OCI-LY1 (cell line): ENCODE measurements around the gene NUP188.

Source experiments
- H2AFZ ChIP-seq: fragments of 200-600 bp; sonication (generic), shearing (Covaris generic); 2 replicates; pipeline ENCODE4 v1.6.0; 2014; ENCODE audit warnings: antibody characterized with exemption, mild to moderate bottlenecking, low read length
- H3F3A ChIP-seq: fragments of 200-600 bp; sonication (generic), shearing (Covaris generic); 2 replicates; pipeline ENCODE4 v1.6.0; 2014; ENCODE audit warnings: mild to moderate bottlenecking, antibody characterized with exemption, low read length, moderate library complexity; ENCODE audit not compliant: insufficient read depth
- H3K27ac ChIP-seq: fragments of 200-600 bp; sonication (generic); 2 replicates; pipeline ENCODE4 v1.5.1; 2014; ENCODE audit warnings: low read length, mixed run types, mild to moderate bottlenecking, low read depth; ENCODE audit not compliant: poor library complexity, severe bottlenecking
- H3K27me3 ChIP-seq: fragments of 200-600 bp; sonication (generic); 2 replicates; pipeline ENCODE4 v1.6.0; 2014; ENCODE audit warnings: antibody characterized with exemption, mild to moderate bottlenecking, low read length, moderate library complexity; ENCODE audit not compliant: insufficient read depth
- H3K36me3 ChIP-seq: fragments of 200-600 bp; sonication (generic); 2 replicates; pipeline ENCODE4 v1.6.1; 2014; ENCODE audit warnings: mild to moderate bottlenecking, antibody characterized with exemption, low read length, moderate library complexity, mixed read lengths; ENCODE audit not compliant: insufficient read depth
- H3K4me1 ChIP-seq: fragments of 200-600 bp; sonication (generic); 2 replicates; pipeline ENCODE4 v1.5.1; 2014; ENCODE audit warnings: mild to moderate bottlenecking, low read length, moderate library complexity; ENCODE audit not compliant: insufficient read depth, severe bottlenecking
- H3K4me2 ChIP-seq: fragments of 200-600 bp; sonication (generic), shearing (Covaris generic); 2 replicates; pipeline ENCODE4 v1.6.1; 2014; ENCODE audit warnings: low read length
- H3K4me3 ChIP-seq: fragments of 200-600 bp; sonication (generic); 2 replicates; pipeline ENCODE4 v1.5.1; 2014; ENCODE audit warnings: low read length, low read depth, mild to moderate bottlenecking, mixed read lengths; ENCODE audit not compliant: poor library complexity, severe bottlenecking
- H3K79me2 ChIP-seq: fragments of 200-600 bp; shearing (Covaris generic); 2 replicates; pipeline ENCODE4 v1.6.1; 2016; ENCODE audit warnings: mixed run types, low read length, mixed read lengths; ENCODE audit not compliant: insufficient read depth
- H3K9ac ChIP-seq: fragments of 200-600 bp; sonication (generic), shearing (Covaris generic); 2 replicates; pipeline ENCODE4 v1.6.1; 2014; ENCODE audit warnings: mild to moderate bottlenecking, low read length, mixed read lengths
- H3K9me2 ChIP-seq: fragments of 200-600 bp; sonication (generic), shearing (Covaris generic); 2 replicates; pipeline ENCODE4 v1.6.1; 2014; ENCODE audit warnings: low read depth, mild to moderate bottlenecking, low read length, mixed read lengths
- H3K9me3 ChIP-seq: fragments of 200-600 bp; shearing (Covaris generic); 2 replicates; pipeline ENCODE4 v1.6.1; 2014; ENCODE audit warnings: low read length, mixed read lengths
- H4K20me1 ChIP-seq: fragments of 200-600 bp; sonication (generic), shearing (Covaris generic); 2 replicates; pipeline ENCODE4 v1.6.0; 2016; ENCODE audit warnings: mild to moderate bottlenecking, low read length; ENCODE audit not compliant: insufficient read depth
- EZH2 ChIP-seq: fragments of 200-600 bp; sonication (generic), shearing (Covaris generic); IDR thresholded peaks from 2 replicates; pipeline ENCODE4 v1.8.0; 2017; ENCODE audit warnings: borderline replicate concordance, mixed run types, mild to moderate bottlenecking, antibody characterized with exemption, low read length, moderate library complexity, mixed read lengths
- TF ChIP-seq, protein P1 (sequence below): fragments of 200-600 bp; sonication (generic), shearing (Covaris generic); IDR thresholded peaks from 2 replicates; pipeline ENCODE4 v1.5.1; 2017; ENCODE audit warnings: mild to moderate bottlenecking, antibody characterized with exemption, low read length, moderate library complexity, mixed read lengths

NUP188 gene

DNA sequence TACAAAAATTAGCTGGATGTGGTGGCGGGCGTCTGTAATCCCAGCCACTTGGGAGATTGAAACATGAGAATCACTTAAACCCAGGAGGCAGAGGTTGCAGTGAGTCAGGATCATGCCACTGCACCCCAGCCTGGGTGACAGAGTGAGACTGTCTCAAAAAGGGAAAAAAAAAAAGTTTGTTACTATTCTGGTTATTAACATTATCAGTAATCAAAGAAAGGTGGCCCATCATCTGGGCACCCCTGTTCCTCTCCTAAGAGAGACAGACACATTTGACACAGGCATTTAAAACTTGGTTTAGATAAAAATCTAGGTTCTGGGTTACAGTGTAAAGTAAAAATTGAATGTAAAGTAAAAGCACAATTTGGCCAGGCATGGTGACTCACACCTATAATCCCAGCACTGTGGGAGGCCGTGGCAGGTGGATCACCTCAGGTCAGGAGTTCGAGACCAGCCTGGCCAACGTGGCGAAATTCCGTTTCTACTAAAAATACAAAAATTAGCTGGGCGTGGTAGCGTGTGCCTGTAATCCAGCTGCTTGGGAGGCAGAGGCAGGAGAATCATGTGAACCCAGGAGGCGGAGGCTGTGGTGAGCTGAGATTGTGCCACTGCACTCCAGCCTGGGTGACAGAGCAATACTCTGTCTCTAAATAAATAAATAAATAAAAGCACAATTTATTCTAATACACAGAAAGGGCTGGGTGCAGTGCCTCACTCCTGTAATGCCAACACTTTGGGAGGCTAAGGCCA, 43.5 kb upstream of the NUP188 start:
- Histone ChIP-seq H3K36me3 (peaks cover 26% of the 10 kb centered on the region), H3F3A (no peaks in the 10 kb centered on the region), H3K79me2 (no peaks in the 10 kb centered on the region), H3K4me3 (no peak overlapping the region), H4K20me1 (no peaks in the 10 kb centered on the region), H3K27me3 (no peaks in the 10 kb centered on the region), H3K9me2 (no peaks in the 10 kb centered on the region), H3K27ac (no peak overlapping the region), H3K9ac (no peak overlapping the region), H2AFZ (no peak overlapping the region), H3K9me3 (no peaks in the 10 kb centered on the region), H3K4me1 (peaks cover 17% of the 10 kb centered on the region), H3K4me2 (no peak overlapping the region)
- TF ChIP-seq, protein P1, sequence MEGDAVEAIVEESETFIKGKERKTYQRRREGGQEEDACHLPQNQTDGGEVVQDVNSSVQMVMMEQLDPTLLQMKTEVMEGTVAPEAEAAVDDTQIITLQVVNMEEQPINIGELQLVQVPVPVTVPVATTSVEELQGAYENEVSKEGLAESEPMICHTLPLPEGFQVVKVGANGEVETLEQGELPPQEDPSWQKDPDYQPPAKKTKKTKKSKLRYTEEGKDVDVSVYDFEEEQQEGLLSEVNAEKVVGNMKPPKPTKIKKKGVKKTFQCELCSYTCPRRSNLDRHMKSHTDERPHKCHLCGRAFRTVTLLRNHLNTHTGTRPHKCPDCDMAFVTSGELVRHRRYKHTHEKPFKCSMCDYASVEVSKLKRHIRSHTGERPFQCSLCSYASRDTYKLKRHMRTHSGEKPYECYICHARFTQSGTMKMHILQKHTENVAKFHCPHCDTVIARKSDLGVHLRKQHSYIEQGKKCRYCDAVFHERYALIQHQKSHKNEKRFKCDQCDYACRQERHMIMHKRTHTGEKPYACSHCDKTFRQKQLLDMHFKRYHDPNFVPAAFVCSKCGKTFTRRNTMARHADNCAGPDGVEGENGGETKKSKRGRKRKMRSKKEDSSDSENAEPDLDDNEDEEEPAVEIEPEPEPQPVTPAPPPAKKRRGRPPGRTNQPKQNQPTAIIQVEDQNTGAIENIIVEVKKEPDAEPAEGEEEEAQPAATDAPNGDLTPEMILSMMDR: no peak
- no peak for TF ChIP-seq EZH2

DNA sequence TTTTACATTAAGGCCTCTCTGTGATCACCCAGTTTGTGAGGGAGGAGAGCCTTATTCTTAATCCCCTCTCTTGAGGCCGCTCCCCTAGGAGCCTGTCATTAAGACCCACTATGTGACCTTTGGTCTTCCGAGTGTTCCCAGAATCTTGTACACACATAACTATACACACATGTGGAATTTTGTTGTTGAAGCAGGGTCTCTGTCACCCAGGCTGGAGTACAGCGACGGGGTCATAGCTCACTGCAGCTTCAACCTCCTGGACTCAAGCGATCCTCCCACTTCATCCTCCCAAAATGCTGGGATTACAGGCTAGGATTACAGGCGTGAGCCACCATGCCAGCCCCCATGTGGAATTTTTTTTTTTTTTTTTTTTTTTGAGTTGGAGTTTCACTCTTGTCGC, 41.5 kb upstream of the NUP188 start:
- Histone ChIP-seq H3K4me1 (peaks cover 17% of the 10 kb centered on the region), H3K4me3 (no peak overlapping the region), H3K9ac (no peak overlapping the region), H3F3A (no peaks in the 10 kb centered on the region), H3K27ac (no peak overlapping the region), H3K79me2 (no peaks in the 10 kb centered on the region), H3K36me3 (peaks cover 29% of the 10 kb centered on the region), H3K4me2 (no peak overlapping the region), H2AFZ (no peak overlapping the region), H3K9me3 (no peaks in the 10 kb centered on the region), H3K9me2 (no peaks in the 10 kb centered on the region), H3K27me3 (no peaks in the 10 kb centered on the region), H4K20me1 (no peaks in the 10 kb centered on the region)
- TF ChIP-seq, protein P1: no peak
- TF ChIP-seq EZH2: no peak

DNA sequence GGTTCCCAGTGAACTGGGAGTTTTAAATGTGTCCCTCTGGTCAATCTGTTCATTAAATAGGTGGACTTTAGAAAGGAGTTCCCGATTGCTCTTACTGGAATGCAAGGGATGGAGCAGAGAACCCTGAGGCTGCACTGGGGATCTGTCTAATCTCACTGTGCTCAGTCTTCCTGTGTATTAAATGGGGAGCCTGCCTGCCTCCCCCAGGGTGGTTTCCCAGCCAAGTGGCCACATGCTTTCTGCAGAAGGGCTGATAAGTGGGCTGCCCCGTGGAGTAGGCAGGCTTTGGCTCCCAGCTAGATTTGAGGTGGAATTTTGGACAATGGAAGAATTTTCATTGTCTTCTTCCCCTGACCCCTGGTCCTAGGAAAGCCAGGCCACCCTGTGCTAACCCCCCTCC, 40.8 kb upstream of the NUP188 start:
- no peaks in the 10 kb centered on the region for H4K20me1 ChIP-seq
- no peaks in the 10 kb centered on the region for H3F3A ChIP-seq
- H3K9me3 ChIP-seq: no peaks in the 10 kb centered on the region
- no peak overlapping the region for H3K27ac ChIP-seq
- no peak overlapping the region for H3K4me2 ChIP-seq
- no peaks in the 10 kb centered on the region for H3K9me2 ChIP-seq
- H3K79me2 ChIP-seq: no peaks in the 10 kb centered on the region
- no peaks in the 10 kb centered on the region for H3K27me3 ChIP-seq
- no peak overlapping the region for H3K9ac ChIP-seq
- TF ChIP-seq EZH2: no peak
- TF ChIP-seq, protein P1: no peak
- H3K4me1 ChIP-seq: peaks cover 12% of the 10 kb centered on the region
- no peak overlapping the region for H2AFZ ChIP-seq
- peaks cover 29% of the 10 kb centered on the region for H3K36me3 ChIP-seq
- H3K4me3 ChIP-seq: no peak overlapping the region
